ENCODE data around the gene GDPD5.

Gene GDPD5

GRCh38 chr11:75510004-75510722 lies 15.6 kb downstream of the GDPD5 start:
- no peak for DNase-seq

GRCh38 chr11:75509020-75509720 lies 16.6 kb downstream of the GDPD5 start:
- DNase-seq, result no peak

DNA sequence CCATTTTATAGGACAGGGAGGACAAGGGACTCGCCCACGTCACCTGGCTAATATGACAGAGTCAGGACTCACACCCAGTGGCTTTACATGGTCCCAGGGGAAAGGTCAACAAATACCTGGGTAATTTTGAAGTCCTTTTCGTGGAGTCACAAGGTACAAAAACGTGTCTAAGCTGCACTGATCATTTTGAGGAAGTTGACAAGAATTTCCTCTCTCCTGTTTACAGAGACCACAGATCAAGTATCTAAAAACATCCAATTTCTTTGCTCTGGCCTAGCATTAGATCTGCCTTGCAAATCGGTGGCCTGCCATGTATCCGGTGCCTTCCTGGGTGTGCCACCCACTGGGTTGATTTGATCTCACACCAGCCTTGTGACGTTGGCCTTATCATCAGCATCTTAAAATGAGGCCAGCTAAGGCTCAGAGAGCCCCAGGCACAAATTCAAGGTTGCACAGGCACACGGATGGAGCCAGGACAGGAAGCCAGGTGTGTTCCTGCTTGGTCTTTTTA lies 17.6 kb downstream of the GDPD5 start:
- DNase-seq, result no peak

GRCh38 chr11:75507571-75507970 lies 18.2 kb downstream of the GDPD5 start:
- no peak for DNase-seq

DNA sequence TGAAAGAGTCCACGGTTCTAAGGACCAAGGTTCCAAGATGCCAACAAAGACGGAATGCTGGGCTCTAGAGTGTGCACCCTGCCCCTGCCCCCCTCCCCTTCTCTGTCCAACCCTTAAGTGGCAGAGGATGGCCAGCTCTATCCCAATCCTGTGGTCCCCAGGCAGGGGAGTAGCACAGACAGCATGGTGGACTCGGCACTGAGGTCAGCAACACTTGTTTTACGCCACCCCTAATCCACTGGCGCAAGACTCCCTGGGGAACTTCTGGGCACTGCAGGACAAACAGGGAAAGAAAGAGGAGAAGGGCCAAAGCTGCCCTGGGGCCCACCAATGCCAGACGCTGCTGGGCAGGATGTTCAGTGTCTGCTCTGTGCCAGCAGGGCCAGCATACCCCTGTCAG lies 18.9 kb downstream of the GDPD5 start:
- no peak for DNase-seq

DNA sequence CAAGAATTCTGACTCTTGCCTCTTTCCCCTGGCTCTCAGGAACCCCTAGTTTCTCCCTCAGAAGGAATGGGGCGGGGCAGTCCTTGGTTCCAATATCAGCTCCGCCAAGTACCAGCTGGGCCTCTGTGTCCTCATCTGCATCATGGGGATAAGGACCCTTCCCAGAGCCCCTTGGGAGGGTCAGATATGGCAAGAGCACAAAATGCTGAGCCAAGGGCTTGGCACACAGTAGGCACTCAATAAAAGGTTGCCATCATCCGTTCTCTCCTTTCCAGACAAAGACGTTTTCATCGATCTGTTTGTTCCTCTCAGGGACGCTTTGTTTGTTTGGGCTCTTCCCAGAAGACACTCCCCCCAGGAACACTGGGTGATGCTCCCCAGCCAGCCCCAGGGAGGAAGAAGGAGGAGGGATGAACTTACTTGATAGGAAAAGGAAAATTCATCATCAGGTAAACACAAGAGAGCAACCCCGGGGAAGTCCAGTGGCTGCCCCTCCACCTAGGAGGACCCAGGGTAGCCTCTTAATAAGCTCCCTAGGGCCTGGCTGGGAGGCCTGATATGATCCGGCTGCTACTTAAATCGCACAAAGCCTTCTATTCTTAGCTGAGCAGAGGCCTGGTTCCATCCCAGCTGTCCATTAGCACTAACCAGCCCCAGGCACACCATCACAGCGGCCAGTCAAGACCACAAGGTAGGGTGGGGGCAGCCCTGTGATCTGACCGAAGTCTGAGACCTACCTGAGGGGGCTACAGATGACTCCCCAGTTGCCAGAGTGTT lies 19.6 kb downstream of the GDPD5 start:
- DNase-seq, result no peak

- no peak for DNase-seq
Observed at GRCh38 chr11:75504501-75504900, 21.2 kb downstream of the GDPD5 start.

DNA sequence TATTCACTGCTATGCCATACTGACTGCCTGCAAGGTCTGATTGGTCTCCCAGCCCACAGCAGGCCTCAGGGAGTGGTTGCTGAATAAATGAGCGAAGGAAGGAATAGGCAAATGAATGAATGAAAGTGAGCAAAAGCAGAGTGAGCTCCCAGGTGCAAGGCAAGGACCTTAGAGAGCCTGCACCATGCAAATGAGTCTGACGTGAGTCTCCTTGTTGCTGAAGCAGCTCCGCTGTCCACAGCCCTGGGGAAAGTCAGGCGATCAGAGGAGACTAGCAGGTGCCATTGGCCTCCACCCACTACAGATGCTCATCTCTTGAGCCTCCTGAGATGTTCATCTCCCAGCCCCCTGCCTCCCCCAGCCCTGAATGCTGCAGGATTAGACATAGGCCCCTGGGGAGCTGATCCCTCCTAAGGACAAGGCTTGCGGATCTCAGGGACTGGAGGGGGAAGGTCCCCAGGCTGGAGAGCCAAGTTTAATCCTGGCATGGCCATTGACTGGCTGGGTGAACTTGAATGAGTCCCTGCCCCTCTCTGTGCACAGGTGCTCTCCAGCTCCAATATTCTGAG lies 22.1 kb downstream of the GDPD5 start:
- DNase-seq, result no peak

DNA sequence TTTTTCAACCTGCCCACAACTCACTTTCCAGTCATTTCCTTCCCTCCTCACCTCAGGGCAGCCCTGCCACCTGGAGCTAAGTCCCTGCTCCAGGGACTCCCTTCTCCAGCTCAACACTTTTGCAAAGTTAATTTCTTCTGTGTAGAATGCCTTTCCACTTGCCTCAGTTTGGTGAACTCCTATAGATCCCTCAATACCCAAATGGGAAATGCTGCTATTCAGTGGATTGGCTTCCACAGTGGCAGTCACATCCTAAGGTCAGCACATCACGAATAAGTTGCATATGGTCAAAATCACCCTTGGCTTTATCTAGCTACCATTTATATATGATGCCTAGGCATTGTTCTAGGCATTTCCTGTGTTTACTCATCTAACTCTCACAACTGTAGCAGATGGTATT lies 23.6 kb downstream of the GDPD5 start:
- no peak for DNase-seq

DNA sequence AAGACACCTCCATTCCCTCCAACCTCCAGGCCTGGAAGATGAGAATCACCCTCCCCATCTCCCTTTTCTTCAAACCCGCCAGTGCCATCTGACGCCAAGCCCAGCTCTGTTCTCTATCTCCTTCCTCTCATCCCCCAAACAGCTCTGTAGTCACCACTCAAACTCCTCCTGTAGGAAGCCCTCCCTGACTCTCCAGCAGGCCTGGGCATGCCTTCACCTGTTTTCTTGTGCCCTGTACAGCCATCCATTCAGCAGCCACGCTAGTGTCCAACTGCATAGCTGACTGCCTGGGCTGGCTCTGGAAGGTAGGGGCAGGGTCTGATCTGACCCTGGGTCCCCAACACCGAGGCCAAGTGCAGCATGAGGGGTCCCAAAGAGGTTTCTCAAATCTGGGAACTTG lies 25.0 kb downstream of the GDPD5 start:
- DNase-seq, result no peak

DNA sequence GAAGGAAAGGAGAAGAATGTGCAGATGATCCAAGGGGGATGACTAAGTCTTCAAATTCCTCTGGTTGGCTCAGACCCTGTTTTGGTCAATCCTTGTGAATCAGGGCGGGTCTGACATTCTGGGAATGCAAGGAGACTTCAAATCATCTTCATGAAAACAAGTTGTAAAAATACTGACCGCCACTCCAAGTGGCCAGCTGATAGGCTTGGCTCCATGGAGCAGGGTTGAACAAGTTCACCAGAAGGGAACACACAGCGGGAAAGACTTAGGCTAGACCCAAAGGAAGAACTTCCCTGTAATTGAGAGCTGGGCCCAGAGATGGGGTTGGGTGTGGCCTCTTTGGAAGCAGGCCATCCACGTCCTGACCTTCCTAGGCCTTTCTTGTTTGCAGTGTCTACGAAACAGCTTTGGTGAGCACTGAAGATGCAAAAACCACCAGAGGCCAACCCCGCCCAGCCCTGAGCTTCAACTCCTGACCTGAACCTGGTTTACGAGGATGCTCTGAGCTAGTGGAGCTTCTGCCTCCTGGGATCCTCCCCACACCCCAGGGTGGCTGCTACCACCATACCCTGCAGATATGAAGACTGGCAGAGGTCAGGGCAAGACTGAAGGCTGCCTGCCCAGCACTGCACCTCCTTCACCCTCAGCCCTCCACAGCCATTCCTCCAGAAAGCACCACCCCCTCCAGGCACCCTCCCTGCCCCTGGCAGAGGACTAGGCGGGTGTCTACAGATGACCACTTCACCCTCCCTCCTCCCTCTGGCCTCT lies 26.1 kb downstream of the GDPD5 start:
- DNase-seq, result peak; percentile 96

DNA sequence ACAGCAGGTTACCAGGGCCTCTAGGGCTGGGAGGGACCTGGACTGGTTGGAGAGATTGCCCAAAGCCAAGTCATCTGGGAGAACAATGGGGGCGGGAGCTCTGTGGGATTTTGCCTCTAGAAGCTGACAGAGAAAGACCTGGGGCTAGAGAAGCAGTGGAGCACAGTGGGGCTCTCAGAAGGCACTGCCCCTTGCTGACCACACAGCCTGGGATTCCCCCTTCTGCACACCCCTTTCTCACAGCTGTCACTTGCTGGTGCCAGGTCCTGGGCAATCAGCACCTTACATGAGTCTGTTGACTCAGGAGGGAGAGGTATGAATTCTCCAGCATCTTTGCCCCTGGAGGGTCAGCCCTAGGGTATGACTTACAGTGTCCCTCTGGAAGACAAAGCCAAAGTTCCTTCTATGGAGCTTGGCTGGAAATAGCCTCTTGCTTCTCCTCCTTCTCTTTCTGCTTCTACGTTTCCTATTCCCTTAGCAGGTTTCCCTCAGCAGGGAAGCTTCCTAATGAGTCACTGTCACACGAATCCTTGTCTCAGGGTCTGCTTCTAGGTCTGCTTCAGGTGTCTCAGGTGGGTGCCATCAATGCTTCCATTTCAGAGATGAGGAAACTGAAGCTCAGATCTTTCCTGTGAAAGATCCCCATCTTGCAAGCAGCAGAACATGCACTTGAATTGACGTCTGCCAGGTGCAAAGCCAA lies 27.0 kb downstream of the GDPD5 start:
- DNase-seq, result peak; percentile 88

GRCh38 chr11:75497788-75498409 lies 27.8 kb downstream of the GDPD5 start:
- no peak for DNase-seq

GRCh38 chr11:75496305-75496752 lies 29.4 kb downstream of the GDPD5 start:
- no peak for DNase-seq

- no peak for DNase-seq
Observed at GRCh38 chr11:75495749-75496304, 29.9 kb downstream of the GDPD5 start.

DNA sequence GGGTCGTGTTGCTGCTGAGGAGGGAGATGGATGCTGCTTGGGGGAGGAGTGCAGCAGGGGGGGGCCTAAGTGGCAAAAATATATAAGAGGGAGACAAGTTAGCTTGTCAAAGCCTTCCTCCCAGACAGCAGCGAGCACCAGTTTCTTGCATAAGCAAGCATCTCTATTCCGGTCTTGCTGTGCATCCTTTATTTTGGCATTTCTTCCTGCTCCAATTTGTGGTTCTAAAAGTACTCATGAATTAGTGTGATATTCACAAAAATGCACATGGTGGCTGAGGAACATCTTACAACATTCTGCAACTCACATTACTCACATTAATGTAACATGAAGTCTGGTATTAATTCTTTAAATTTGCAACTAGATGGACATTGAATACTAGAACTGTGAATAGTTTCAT lies 32.1 kb downstream of the GDPD5 start:
- no peak for DNase-seq

DNA sequence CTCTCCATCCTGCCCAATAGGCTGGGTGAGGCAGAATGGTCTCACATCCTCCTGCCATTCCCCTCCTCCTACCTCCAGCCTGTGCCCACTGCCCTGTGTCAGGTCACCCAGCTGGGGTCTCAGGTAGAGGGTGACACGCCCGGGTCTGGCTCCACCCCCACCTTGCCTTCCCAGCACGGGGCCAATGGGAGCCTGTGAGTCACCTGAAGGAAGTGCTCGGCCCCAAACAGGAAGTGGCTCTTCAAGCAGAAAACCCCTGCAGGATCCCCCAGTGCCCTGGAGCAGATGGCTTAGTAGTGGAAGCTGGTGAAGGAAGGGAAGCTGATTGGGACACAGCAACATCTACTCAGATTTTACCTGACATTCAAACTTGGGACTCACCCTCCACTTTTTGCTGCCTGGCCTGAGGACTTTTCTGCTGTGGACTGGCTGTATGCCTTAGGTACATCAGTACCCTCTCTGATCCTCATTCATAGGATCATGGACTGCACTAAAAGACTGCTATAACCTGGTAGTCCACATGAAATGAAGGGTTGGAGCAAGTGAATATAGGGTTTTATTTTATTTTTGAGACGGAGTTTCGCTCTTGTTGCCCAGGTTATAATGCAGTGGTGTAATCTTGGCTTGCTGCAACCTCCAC lies 33.4 kb downstream of the GDPD5 start:
- peak; percentile 56 for DNase-seq

- DNase-seq, result no peak
Observed at GRCh38 chr11:75491465-75491864, 34.3 kb downstream of the GDPD5 start.

GRCh38 chr11:75490221-75491181 lies 35.2 kb downstream of the GDPD5 start:
- peak; percentile 47 for DNase-seq

Data from NCI-H226 (cell line).